HS-27A (cell line): ENCODE measurements around the gene C14orf132.

ENCODE experiments used
- DNase-seq: peaks from one replicate; pipeline ENCODE4 v3.0.0-alpha.2; 2012; ENCODE audit warnings: low read depth, missing footprints

Gene C14orf132

GRCh38 chr14:96120941-96121340 lies 81.8 kb downstream of the C14orf132 start:
- no peak for DNase-seq

GRCh38 chr14:96121660-96122395 lies 82.7 kb downstream of the C14orf132 start:
- no peak for DNase-seq

GRCh38 chr14:96122496-96122895 lies 83.3 kb downstream of the C14orf132 start:
- DNase-seq: no peak

DNA sequence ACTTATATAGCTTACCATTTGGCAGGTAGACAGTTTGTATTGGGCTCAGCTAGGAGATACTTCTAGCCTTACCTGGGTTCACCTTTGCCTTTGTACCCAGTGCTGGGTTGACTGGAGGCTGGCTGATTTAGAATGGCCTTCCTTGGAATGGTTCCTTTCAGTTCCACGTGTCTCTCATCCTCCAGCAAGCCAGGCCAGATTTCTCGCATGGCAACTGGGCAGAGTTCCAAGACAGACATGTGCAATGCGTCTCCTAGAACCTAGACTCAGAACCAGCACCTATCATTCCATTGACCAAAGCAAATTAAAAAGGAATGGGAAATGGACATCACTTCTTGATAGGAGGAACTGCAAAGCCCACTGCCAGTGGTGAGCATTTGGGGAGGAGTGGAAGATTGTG lies 86.4 kb downstream of the C14orf132 start:
- no peak for DNase-seq

DNA sequence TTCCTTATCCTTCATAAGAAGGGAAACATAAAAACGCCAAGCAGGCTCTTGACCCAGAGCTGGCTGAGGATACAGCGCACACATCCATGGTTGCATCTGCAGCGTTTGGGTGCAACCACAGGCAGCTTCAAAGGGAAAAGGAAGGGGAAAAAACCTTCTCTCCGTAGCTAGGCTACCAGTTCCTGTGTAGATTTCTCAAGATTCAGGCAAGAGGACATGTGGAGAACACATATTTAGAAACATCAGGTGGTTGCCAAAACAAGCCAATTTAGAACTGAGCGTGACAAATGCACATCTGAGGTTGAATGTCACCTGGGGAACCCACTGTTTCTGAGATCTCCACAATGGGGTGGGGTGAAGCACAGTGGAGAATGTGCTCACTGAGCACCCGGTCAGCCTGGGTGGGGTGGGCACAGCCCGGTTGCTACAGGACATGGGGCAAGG lies 87.2 kb downstream of the C14orf132 start:
- no peak for DNase-seq

- no peak for DNase-seq
Measured at GRCh38 chr14:96126783-96127271, 87.7 kb downstream of the C14orf132 start.

- no peak for DNase-seq
Measured at GRCh38 chr14:96129128-96129736, 90.1 kb downstream of the C14orf132 start.

DNA sequence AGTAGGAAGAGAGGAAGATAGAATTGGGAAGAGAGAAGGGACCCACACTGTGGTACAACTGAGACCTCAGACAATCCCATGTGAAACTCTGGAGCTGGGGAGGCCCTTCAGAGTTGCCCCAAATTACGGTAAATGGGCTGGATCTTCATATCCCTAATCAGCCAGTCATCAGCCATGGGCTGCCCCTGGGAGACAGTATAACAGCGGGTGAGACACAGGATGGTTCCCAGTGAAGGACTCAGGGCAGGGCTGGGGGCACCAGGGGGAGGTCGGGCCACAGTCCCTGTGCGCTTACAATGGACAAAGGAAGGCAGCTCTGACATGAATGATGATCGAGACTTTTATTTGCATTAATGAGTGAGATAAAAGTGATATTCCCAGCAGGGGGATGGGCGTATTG lies 91.2 kb downstream of the C14orf132 start:
- DNase-seq: no peak

DNA sequence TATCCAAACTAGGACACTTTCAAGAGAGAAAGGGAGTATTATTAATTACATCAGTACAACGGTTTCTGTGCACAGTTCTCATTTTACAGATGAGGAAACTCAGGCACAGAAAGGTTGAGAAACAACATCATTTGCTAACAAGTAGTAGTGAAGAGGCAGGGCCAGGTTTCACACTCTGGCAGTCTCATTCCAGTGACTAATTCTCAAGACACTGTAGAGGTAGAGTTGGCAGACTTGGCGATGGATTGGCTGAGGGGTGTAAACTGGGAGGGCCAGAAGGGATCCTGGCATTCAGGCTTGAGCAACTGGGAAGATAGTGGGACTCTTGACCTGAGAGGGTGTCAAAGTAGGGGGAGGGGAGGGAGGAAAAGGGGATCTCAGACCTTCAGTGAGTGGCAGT lies 91.7 kb downstream of the C14orf132 start:
- no peak for DNase-seq

- DNase-seq: no peak
Measured at GRCh38 chr14:96131836-96132235, 92.7 kb downstream of the C14orf132 start.

DNA sequence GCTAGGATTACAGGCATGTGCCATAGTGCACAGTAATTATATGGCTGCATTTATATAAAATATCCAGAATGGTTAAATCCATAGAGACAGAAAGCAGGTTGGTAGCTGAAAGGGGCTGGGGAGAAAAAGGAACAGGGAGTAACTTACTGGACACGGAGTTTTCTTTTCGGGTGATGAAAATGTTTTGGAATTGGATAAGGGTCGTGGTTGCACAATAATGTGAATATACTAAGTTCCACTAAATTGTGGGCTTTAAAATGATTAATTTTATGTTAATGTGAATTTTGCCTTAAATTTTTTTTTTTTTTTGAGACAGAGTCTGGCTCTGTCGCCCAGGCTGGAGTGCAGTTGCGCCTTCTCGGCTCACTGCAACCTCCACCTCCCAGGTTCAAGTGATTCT lies 95.3 kb downstream of the C14orf132 start:
- DNase-seq: no peak

DNA sequence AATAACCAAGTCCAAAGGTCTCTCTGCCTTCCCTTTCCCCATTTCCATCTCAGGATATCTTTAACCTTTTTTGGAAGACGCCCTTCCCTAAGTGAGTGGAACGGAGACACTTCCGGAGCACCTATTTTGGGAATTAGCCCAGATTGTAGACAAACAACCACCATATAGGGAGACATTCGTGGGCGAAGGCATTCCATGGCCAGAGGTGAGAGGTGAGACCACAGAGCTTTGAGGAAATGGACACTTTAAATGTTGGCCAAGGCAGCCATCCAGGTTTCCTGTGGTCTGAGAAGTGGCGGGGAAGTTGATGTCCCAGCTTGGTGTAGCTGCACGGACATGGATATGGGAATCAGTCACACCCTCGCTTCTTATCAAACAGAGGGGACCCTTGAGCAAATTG lies 96.1 kb downstream of the C14orf132 start:
- no peak for DNase-seq

DNA sequence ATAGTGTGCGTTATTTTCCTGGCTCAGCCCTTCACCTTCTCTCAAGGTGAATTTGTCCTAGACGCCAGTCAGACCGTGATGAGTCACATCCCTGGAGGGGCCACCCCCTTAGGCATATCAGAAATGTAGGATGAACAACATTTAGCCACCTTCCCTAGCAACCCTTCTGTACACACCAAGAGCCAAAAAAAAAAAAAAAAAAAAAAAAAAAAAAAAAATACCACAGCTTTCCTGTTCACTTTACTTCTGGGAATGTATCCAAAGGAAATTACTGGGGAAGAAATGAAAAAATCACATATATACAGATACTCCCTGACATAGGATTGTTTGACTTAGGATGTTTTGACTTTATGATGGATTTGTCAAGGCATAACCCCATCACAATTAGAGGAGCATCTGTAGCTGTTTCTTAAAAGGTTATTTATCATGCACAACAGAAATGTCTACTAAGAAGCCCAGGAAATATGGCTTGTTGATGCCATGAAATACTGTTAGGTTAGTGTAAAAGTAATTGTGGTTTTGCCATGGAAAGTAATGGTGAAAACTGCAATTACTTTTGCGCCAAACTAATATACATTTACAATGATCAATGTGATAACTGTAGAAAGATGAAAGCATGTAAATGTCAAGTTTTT lies 97.3 kb downstream of the C14orf132 start:
- DNase-seq: no peak

DNA sequence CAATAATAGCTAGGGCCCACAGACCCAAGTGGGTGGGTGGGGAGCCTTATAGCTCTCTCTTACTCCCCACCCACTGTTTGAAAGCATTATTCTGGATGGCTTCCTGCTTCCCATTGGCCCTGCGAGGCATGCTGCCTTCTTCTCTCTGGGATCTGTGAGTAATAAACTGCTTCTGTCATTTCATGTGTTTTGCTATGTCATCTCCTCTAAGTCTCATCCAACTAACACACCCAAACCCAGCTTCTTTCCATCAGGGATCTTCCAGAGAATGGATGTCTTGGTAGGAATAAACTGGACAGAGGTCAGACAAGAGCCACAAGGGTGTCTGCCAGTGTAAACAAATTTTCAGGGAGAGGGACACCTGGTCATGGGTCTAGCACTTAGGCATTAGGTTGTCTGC lies 99.1 kb downstream of the C14orf132 start:
- no peak for DNase-seq

DNA sequence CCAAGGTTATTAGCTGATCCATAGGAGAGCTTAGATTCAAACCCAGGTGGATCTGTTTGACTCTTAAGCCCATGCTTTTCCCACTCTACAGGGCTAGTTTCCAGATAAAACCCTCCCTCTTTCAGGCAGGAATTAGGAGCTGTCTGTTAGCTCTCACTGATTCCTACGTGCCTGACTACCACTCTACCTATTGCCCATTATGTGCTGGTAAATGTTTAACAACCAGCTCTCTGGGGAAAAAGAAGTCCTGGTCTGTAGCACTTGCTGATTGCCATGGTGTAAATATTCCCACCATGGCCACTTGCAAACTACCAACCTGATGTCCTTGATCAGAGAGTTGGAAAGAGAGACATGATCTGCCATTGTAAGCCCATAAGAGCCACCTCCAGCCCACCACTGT lies 100.0 kb downstream of the C14orf132 start:
- DNase-seq: no peak

DNA sequence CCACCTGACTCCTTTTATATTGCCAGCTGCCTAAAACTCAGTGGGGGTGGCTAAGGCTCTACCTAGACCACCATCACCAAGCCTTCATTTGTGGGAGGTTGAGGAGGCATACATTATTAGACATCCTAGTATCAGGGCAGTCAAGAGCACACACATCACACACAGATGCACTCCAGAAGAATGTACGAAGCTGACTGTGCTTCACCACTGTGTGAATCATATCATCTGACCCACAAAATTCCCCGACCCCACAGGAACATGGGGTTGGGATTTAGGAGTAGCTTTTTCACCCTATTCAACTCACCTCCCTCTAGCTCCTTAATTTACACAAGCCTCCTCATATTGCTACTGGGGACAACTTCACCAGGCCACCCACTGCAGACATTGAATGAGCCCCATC lies 100.7 kb downstream of the C14orf132 start:
- DNase-seq: no peak

DNA sequence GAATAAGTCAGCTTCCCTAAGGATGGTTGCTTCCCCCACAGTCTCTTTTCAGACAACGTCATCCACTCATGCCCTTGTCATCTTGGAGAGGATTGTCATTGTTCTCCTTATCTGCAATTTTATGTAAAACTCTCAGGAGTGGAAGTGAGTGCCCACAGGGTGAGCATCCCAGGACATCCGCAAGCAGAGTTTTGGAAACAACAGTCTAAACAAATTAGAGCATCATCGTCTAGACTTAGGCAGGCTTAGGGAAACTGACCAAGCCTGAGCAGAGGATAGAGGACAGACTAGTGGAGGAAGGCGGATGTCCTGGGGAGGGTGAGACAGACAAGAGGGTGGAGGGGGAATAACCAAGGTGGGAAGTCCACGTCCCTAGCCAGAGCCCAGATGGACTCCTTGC lies 101.8 kb downstream of the C14orf132 start:
- no peak for DNase-seq
